A549 (cell line): Measurements from ENCODE around the gene SRMS. TPM values are rescaled to one million over a fixed set of nuclear protein-coding genes. Genes with fewer than 3 reads are reported as not detected.

Experiments
- ATAC-seq, 2 experiments: fragments of 200-7000 bp in 1 of 2; fragments of >200 bp in 1 of 2; cut with Nextera tagmentation in 1 of 2; cut with Tn5 transposase in 1 of 2; 3 replicates each; pipeline versions ENCODE4 v1.8.0 to v1.9.1; 2018 to 2020; ENCODE audit warnings: mild to moderate bottlenecking in 1 of 2, moderate library complexity in 1 of 2
- CTCF ChIA-PET: fragments of 300-600 bp; sonication (Branson Sonifier 250); formaldehyde crosslinking; extraction: SDS; loops from one replicate; lab custom pipeline; 2021; ENCODE audit warnings: antibody characterized with exemption, inconsistent platforms; lab: Yijun Ruan, JAX
- POLR2A ChIA-PET: fragments of 350-600 bp; formaldehyde crosslinking; extraction: SDS; loops from one replicate; lab custom pipeline; 2021; ENCODE audit warnings: antibody characterized with exemption, inconsistent platforms; lab: Yijun Ruan, JAX
- DNase-seq, 2 experiments: peaks; one replicate each; pipeline versions ENCODE4 v3.0.0 to v3.0.0-alpha.2; 2011 to 2016; ENCODE audit warnings: low read depth in 1 of 2, low spot score in 1 of 2
- FAIRE-seq: peaks from 2 replicates; lab custom pipeline; 2011; peaks lifted over from hg19 to GRCh38; lab: Jason Lieb, UNC
- H3K27ac ChIP-seq, 2 experiments: fragments of >200 bp; sonication (Bioruptor Twin); formaldehyde crosslinking; 3 replicates each; pipeline ENCODE4 v1.5.1; 2016 to 2017
- H3K4me1 ChIP-seq: fragments of >200 bp; sonication (Bioruptor Twin); formaldehyde crosslinking; 3 replicates; pipeline ENCODE4 v1.6.1; 2016
- H3K4me2 ChIP-seq: fragments of >200 bp; sonication (Bioruptor Twin); formaldehyde crosslinking; 3 replicates; pipeline ENCODE4 v1.6.1; 2016
- H3K4me3 ChIP-seq: fragments of >200 bp; sonication (Bioruptor Twin); formaldehyde crosslinking; 3 replicates; pipeline ENCODE4 v1.5.1; 2016
- H3K9me3 ChIP-seq: fragments of >200 bp; sonication (Bioruptor Twin); formaldehyde crosslinking; 3 replicates; pipeline ENCODE4 v1.6.1; 2016
- BHLHE40 ChIP-seq: IDR thresholded peaks from 2 replicates; pipeline ENCODE4 v1.6.1; 2012; ENCODE audit warnings: low read depth, low read length, inconsistent platforms
- CBX2 ChIP-seq: fragments of 200-600 bp; sonication (generic); IDR thresholded peaks from 2 replicates; pipeline ENCODE4 v1.6.1; 2016; ENCODE audit warnings: low read depth, mild to moderate bottlenecking, borderline replicate concordance
- CBX8 ChIP-seq: fragments of 200-600 bp; sonication (generic); IDR thresholded peaks from 2 replicates; pipeline ENCODE4 v1.6.1; 2016
- CEBPB ChIP-seq, 2 experiments: fragments of >200 bp in 1 of 2; sonication (Bioruptor Twin) in 1 of 2; formaldehyde crosslinking in 1 of 2; IDR thresholded peaks; 2 replicates each; pipeline ENCODE4 v1.6.1; 2012 to 2016
- EHF ChIP-seq: fragments of 250-450 bp; sonication (Bioruptor Pico); IDR thresholded peaks from 2 replicates; pipeline ENCODE4 v1.5.0; 2020; ENCODE audit warnings: mild to moderate bottlenecking
- EHMT2 ChIP-seq: fragments of 200-600 bp; sonication (generic); IDR thresholded peaks from 2 replicates; pipeline ENCODE4 v1.6.1; 2016; ENCODE audit warnings: antibody characterized with exemption, low read depth, mild to moderate bottlenecking, moderate library complexity
- ESRRA ChIP-seq: fragments of 150-350 bp; IDR thresholded peaks from 2 replicates; pipeline ENCODE4 v1.6.1; 2014; ENCODE audit warnings: mild to moderate bottlenecking, low read length, borderline replicate concordance
- FOSB ChIP-seq: fragments of 250-450 bp; sonication (Bioruptor Pico); IDR thresholded peaks from 2 replicates; pipeline ENCODE4 v1.5.0; 2020; ENCODE audit warnings: mild to moderate bottlenecking, moderate library complexity
- HDAC2 ChIP-seq: fragments of 200-600 bp; sonication (generic); IDR thresholded peaks from 2 replicates; pipeline ENCODE4 v1.6.1; 2016
- JUN ChIP-seq, 2 experiments: fragments of >200 bp; sonication (Bioruptor Twin); formaldehyde crosslinking; IDR thresholded peaks; 2 replicates in 1 of 2; 3 replicates in 1 of 2; pipeline ENCODE4 v1.6.1; 2016 to 2017
- MAFK ChIP-seq: fragments of 450-650 bp; IDR thresholded peaks from 2 replicates; pipeline ENCODE4 v1.6.1; 2014; ENCODE audit not compliant: partially characterized antibody
- MYC ChIP-seq: IDR thresholded peaks from 2 replicates; pipeline ENCODE4 v1.6.1; 2012; ENCODE audit warnings: mild to moderate bottlenecking, inconsistent platforms, low read length, improper control_type of control experiment, borderline replicate concordance
- NFE2L2 ChIP-seq: fragments of 150-350 bp; conservative IDR thresholded peaks from 2 replicates; pipeline ENCODE4 v1.6.1; 2014; ENCODE audit warnings: low read length
- PHF8 ChIP-seq: fragments of 200-600 bp; sonication (generic); IDR thresholded peaks from 2 replicates; pipeline ENCODE4 v1.6.1; 2016; ENCODE audit warnings: low read depth, mild to moderate bottlenecking, antibody characterized with exemption, moderate library complexity, borderline replicate concordance
- RAD21 ChIP-seq, 2 experiments: fragments of >200 bp in 1 of 2; sonication (Bioruptor Twin) in 1 of 2; formaldehyde crosslinking in 1 of 2; IDR thresholded peaks in 1 of 2; conservative IDR thresholded peaks in 1 of 2; 2 replicates in 1 of 2; 3 replicates in 1 of 2; pipeline ENCODE4 v1.6.1; 2012 to 2018; ENCODE audit warnings: inconsistent platforms in 1 of 2
- SREBF2 ChIP-seq: fragments of 450-650 bp; IDR thresholded peaks from 2 replicates; pipeline ENCODE4 v1.6.1; 2014; ENCODE audit warnings: mild to moderate bottlenecking, moderate library complexity
- TP53 ChIP-seq: fragments of 250-450 bp; sonication (Bioruptor Pico); IDR thresholded peaks from 2 replicates; pipeline ENCODE4 v1.5.0; 2021; ENCODE audit warnings: mild to moderate bottlenecking, moderate library complexity
- ZC3H11A ChIP-seq: fragments of 450-650 bp; IDR thresholded peaks from 2 replicates; pipeline ENCODE4 v1.6.1; 2014; ENCODE audit warnings: antibody characterized with exemption, mild to moderate bottlenecking
- ZSCAN20 ChIP-seq: fragments of 250-450 bp; sonication (Bioruptor Pico); IDR thresholded peaks from 2 replicates; pipeline ENCODE4 v1.8.0; 2022; ENCODE audit warnings: mild to moderate bottlenecking, moderate library complexity
- WGBS: methylation state at CpG from one replicate; pipeline ENCODE4 v1.1.6; 2017; ENCODE audit errors: missing lambda C conversion rate; 5-methylcytosine and 5-hydroxymethylcytosine counted together
- polyA plus RNA-seq, 4 experiments: library from polyadenylated mRNA; depleted of rRNA in 3 of 4; stranded (reverse); fragments of >200 nt; fragmentation: RNase III in 1 of 4; extraction: RNeasy Plus Mini Kit Qiagen cat#74134 plus additional on column Dnase treatment in 1 of 4; gene quantifications; 2 replicates in 3 of 4; 3 replicates in 1 of 4; pipeline ENCODE4 v1.2.3, GENCODE V29; 2011 to 2017
- TF ChIP-seq, protein P1 (sequence below): fragments of >200 bp; sonication (Bioruptor Twin); formaldehyde crosslinking; IDR thresholded peaks from 2 replicates; pipeline ENCODE4 v1.6.1; 2016
- TF ChIP-seq, protein P2 (sequence below): IDR thresholded peaks from 2 replicates; pipeline ENCODE4 v1.6.1; 2012; ENCODE audit warnings: low read depth, borderline replicate concordance
- TF ChIP-seq, protein P3 (sequence below): fragments of 450-650 bp; IDR thresholded peaks from 2 replicates; pipeline ENCODE4 v1.6.1; 2014; ENCODE audit warnings: antibody characterized with exemption
- TF ChIP-seq, protein P4 (sequence below): fragments of 250-450 bp; sonication (Bioruptor Pico); IDR thresholded peaks from 2 replicates; pipeline ENCODE4 v1.5.0; 2021; ENCODE audit warnings: mild to moderate bottlenecking, moderate library complexity, borderline replicate concordance

Gene SRMS
- polyA plus RNA-seq, 2 of the 4 experiments (the other 2 are of a cell fraction) = not detected

DNA sequence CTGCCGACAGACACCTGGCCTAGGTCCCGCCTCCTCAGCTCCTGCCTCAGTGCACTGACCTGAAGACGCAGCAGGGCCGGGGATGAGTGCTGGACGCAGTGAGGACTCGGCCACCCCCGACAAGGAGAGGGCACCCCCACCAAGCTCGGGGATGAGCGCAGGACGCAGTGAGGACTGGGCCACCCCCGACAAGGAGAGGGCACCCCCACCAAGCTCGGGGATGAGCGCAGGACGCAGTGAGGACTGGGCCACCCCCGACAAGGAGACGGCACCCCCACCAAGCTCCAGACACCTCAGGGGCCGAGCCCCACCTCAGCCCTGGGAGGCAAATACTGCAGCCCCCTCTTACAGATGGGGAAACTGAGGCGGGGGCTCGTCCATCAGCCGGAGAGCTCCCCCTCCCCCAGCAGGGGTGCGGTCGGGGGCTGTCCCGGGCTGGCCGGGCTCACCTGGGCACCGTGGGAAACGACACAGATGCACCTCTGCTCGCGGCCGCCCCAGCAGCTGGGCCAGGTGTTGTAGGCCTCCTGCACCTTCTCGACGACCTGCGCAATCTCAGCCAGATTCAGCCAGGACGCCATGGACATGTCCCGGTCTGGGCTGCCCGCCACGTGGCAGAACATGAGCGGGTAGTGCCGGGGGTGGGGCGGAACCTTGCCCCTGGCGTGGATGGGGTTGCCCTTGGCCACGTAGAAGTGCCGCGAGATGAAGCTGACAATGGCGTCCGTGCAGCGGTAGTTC is 19.0 kb upstream of the SRMS start:
- DNase-seq = no peak
- FAIRE-seq = no peak
- Histone ChIP-seq H3K4me2 (no peak overlapping the region), H3K27ac (no peak overlapping the region), H3K4me1 (no peaks in the 10 kb centered on the region), H3K9me3 (no peaks in the 10 kb centered on the region)
- ATAC-seq = peak; percentile 41 to 63; a peak in 5 of 6 replicates
- ChIA-PET CTCF (interaction anchor here (1.0 to 7.6 kb wide), 4 partner anchors 14 to 414 kb away, joined by 3 to 49 read pairs (median 4); partner anchors contain the start of genes PRPF6, PTK6 and SRMS), POLR2A (no interaction called here)
- WGBS = 89% methylated on average over 29 of the region's 46 CpGs
- TF ChIP-seq ZSCAN20 (no peak), RAD21 (conservative IDR thresholded peaks at IDR 0.05 in 1 of 2, IDR thresholded peaks at IDR 0.05 in 1 of 2) (no peak), JUN (IDR thresholded peaks at IDR 0.05) (no peak)
- TF ChIP-seq, protein P1, sequence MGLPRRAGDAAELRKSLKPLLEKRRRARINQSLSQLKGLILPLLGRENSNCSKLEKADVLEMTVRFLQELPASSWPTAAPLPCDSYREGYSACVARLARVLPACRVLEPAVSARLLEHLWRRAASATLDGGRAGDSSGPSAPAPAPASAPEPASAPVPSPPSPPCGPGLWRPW = no peak
- TF ChIP-seq, all 56 proteins: peak for 0
- H3K4me3 ChIP-seq = no peak overlapping the region

DNA sequence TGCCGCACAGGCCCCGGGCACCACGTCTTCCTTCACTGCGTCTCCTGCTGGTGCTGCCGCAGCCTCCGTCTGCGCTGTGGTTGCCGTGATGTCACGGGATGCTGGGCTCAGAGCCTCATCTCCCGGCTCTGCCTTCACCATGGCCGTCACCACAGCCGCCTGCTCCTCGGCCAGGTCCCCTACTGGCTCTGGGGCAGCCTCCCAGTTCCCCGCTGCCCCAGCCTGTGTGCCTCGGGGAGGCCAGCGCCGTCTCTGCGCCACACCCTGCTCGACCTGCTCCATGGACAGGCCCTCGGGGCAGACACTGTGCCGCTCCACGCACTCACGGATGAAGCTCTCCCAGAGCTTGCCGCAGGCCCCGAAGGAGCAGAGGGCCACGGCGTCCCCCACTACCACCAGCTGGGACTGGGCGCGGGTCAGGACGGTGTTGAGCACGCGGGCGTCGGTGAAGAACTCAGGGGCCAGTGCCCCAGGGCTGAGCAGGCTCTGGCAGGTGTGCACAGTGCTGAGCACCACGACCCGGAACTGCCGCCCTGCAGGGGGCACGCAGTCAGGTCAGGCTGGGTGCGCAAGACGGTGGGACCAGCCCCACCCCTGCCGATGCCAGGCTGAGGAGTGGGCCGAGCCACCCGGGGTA is 18.3 kb upstream of the SRMS start:
- CTCF ChIA-PET = interaction anchor here (0.9 to 7.6 kb wide), 4 partner anchors 15 to 408 kb away, joined by 3 to 49 read pairs (median 4); partner anchors contain the start of genes PTK6 and SRMS
- no peak overlapping the region for H3K4me3 ChIP-seq
- H3K4me2 ChIP-seq = no peak overlapping the region
- TF ChIP-seq TP53 (CRISPR knock-in tag) = no peak
- no peak for TF ChIP-seq EHMT2
- no peak for TF ChIP-seq BHLHE40
- TF ChIP-seq HDAC2 = no peak
- TF ChIP-seq SREBF2 = no peak
- no peak for TF ChIP-seq CBX8
- TF ChIP-seq ESRRA = no peak
- TF ChIP-seq CEBPB (IDR thresholded peaks at IDR 0.05) = no peak
- TF ChIP-seq NFE2L2 = no peak
- TF ChIP-seq, protein P1 = no peak
- no peak for TF ChIP-seq PHF8
- TF ChIP-seq, protein P2, sequence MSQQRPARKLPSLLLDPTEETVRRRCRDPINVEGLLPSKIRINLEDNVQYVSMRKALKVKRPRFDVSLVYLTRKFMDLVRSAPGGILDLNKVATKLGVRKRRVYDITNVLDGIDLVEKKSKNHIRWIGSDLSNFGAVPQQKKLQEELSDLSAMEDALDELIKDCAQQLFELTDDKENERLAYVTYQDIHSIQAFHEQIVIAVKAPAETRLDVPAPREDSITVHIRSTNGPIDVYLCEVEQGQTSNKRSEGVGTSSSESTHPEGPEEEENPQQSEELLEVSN = no peak
- TF ChIP-seq MAFK = no peak
- TF ChIP-seq CBX2 = no peak
- no peak for TF ChIP-seq MYC
- TF ChIP-seq EHF = no peak
- no peak for TF ChIP-seq FOSB (CRISPR knock-in tag)
- TF ChIP-seq, protein P3, sequence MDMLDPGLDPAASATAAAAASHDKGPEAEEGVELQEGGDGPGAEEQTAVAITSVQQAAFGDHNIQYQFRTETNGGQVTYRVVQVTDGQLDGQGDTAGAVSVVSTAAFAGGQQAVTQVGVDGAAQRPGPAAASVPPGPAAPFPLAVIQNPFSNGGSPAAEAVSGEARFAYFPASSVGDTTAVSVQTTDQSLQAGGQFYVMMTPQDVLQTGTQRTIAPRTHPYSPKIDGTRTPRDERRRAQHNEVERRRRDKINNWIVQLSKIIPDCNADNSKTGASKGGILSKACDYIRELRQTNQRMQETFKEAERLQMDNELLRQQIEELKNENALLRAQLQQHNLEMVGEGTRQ = no peak
- TF ChIP-seq, protein P4, sequence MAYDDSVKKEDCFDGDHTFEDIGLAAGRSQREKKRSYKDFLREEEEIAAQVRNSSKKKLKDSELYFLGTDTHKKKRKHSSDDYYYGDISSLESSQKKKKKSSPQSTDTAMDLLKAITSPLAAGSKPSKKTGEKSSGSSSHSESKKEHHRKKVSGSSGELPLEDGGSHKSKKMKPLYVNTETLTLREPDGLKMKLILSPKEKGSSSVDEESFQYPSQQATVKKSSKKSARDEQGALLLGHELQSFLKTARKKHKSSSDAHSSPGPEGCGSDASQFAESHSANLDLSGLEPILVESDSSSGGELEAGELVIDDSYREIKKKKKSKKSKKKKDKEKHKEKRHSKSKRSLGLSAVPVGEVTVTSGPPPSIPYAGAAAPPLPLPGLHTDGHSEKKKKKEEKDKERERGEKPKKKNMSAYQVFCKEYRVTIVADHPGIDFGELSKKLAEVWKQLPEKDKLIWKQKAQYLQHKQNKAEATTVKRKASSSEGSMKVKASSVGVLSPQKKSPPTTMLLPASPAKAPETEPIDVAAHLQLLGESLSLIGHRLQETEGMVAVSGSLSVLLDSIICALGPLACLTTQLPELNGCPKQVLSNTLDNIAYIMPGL (CRISPR knock-in tag) = no peak
- TF ChIP-seq ZC3H11A = no peak
- H3K9me3 ChIP-seq = no peaks in the 10 kb centered on the region
- H3K4me1 ChIP-seq = no peaks in the 10 kb centered on the region
- POLR2A ChIA-PET = no interaction called here
- no peak for FAIRE-seq
- ATAC-seq = no peak
- H3K27ac ChIP-seq = no peak overlapping the region
- WGBS = 94% methylated on average over 36 of the region's 43 CpGs
- no peak for DNase-seq
